GM06990 (cell line): ENCODE results near the gene ARHGAP21.

ENCODE experiments used
- DNase-seq: peaks from one replicate; pipeline ENCODE4 v3.0.0-alpha.2; 2011; ENCODE audit not compliant: insufficient read length; ENCODE audit errors: extremely low read depth
- H3K27me3 ChIP-seq: replicated peaks from 2 replicates; pipeline ENCODE4 v1.6.0; 2011; ENCODE audit warnings: low read length; ENCODE audit not compliant: control insufficient read depth, insufficient read depth
- H3K36me3 ChIP-seq: 2 replicates; pipeline ENCODE4 v1.5.1; 2011; ENCODE audit warnings: low read length; ENCODE audit not compliant: control insufficient read depth, insufficient read depth
- H3K4me3 ChIP-seq: replicated peaks from 2 replicates; pipeline ENCODE4 v1.5.1; 2011; ENCODE audit warnings: low read depth, mild to moderate bottlenecking, control low read depth, low read length
- CTCF ChIP-seq: IDR thresholded peaks from 2 replicates; pipeline ENCODE4 v1.5.1; 2011; ENCODE audit warnings: low read length, control low read depth, mild to moderate bottlenecking, inconsistent platforms; ENCODE audit not compliant: insufficient read depth, poor library complexity, severe bottlenecking

The ARHGAP21 gene

GRCh38 chr10:24579906-24580305 is 143.8 kb downstream of the ARHGAP21 start:
- DNase-seq = no peak
- Histone ChIP-seq H3K27me3 (no peaks in the 10 kb centered on the region), H3K4me3 (no peak overlapping the region), H3K36me3 (no peaks in the 10 kb centered on the region; the same call in 1 of the 2 replicates)
- no peak for TF ChIP-seq CTCF

GRCh38 chr10:24579448-24579847 is 144.2 kb downstream of the ARHGAP21 start:
- H3K27me3 ChIP-seq = no peaks in the 10 kb centered on the region
- H3K4me3 ChIP-seq = no peak overlapping the region
- no peak for TF ChIP-seq CTCF
- DNase-seq = no peak
- no peaks in the 10 kb centered on the region; the same call in 1 of the 2 replicates for H3K36me3 ChIP-seq

GRCh38 chr10:24575481-24576002 is 148.1 kb downstream of the ARHGAP21 start:
- H3K27me3 ChIP-seq = no peaks in the 10 kb centered on the region
- no peak overlapping the region for H3K4me3 ChIP-seq
- H3K36me3 ChIP-seq = no peaks in the 10 kb centered on the region
- no peak for TF ChIP-seq CTCF
- no peak for DNase-seq

GRCh38 chr10:24574578-24575155 is 149.0 kb downstream of the ARHGAP21 start:
- Histone ChIP-seq H3K36me3 (no peaks in the 10 kb centered on the region), H3K4me3 (no peak overlapping the region), H3K27me3 (no peaks in the 10 kb centered on the region)
- no peak for DNase-seq
- TF ChIP-seq CTCF = no peak

- no peak for TF ChIP-seq CTCF
- Histone ChIP-seq H3K27me3 (no peaks in the 10 kb centered on the region), H3K4me3 (no peak overlapping the region), H3K36me3 (no peaks in the 10 kb centered on the region)
- no peak for DNase-seq
These were observed 149.5 kb downstream of the ARHGAP21 start for GRCh38 chr10:24574161-24574560.
